SJCRH30 (cell line): ENCODE results near the gene SACM1L. TPM values are rescaled to one million over a fixed set of nuclear protein-coding genes. Genes with fewer than 3 reads are reported as not detected.

Experiments used
- total RNA-seq: library from RNA; depleted of rRNA; stranded (reverse); fragments of >200 nt; shearing (Covaris generic); gene quantifications from 2 replicates; pipeline ENCODE4 v1.2.3, GENCODE V29; 2014; rRNA removed

SACM1L gene
- total RNA-seq, 1 experiment from 2014 or later: 25.0 TPM

Other genes with a start within 250 kb of the SACM1L start
- gene LIMD1, start 94.6 kb upstream of the SACM1L start, total RNA-seq: 25.0 and 28.0 TPM in 2 replicates
- gene SLC6A20, start 107.1 kb downstream of the SACM1L start, total RNA-seq: not detected in 2 replicates
- gene LZTFL1, start 152.7 kb downstream of the SACM1L start, total RNA-seq: 10.0 and 14.1 TPM in 2 replicates
- not detected in 2 replicates for gene CCR9, start 197.1 kb downstream of the SACM1L start, total RNA-seq